HG03442 (cell line): ENCODE data around the gene KIAA0040.

Experiments
- ATAC-seq: cut with Tn5 transposase; IDR thresholded peaks from one replicate; pipeline ENCODE4 v1.9.1; 2021; ENCODE audit warnings: mild to moderate bottlenecking, moderate library complexity; ENCODE audit not compliant: unreplicated experiment

KIAA0040 gene

GRCh38 chr1:175203570-175204068 lies 11.0 kb upstream of the KIAA0040 start:
- ATAC-seq = no peak

DNA sequence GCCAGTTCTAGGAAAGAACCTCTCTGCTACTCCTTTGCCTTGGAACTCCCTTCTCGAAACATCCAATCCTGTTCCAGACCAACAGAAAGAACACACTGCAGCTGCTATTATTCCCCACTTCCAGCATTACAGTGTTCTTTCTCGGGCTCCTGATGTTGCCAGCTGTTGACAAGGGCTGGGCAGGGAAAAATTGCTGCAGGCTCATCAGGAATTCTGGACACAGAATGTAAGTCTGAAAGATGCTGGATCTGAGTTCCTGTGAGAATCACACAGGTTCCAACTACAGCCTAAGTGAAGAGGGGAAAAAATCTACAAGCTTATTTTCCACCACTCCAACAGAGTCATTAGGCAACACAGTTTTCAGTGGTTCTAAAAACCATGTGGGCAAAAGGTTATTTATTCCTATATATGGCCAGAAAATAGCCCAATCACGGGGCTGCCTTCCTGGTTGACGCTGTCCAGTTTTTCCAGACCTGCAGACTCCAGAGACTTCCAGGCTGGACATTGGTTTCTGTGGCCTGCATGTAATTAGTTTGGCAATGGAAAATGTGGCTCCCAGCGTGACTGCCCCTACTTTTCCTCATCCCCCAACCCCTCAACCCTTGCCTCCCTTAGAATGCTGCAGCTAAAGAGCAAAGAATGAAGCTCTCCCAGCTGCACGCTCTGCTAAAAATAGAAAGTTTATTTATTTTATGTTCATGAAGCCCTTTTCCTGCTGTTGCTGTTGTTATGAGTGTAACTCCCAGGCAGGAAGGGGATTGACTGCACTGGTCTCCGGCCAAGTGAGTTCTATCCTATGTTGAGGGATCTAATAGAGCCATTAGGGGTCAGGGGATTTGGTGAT lies 8.3 kb upstream of the KIAA0040 start:
- no peak for ATAC-seq

- no peak for ATAC-seq
These were observed 5.8 kb upstream of the KIAA0040 start for GRCh38 chr1:175198332-175198731.

DNA sequence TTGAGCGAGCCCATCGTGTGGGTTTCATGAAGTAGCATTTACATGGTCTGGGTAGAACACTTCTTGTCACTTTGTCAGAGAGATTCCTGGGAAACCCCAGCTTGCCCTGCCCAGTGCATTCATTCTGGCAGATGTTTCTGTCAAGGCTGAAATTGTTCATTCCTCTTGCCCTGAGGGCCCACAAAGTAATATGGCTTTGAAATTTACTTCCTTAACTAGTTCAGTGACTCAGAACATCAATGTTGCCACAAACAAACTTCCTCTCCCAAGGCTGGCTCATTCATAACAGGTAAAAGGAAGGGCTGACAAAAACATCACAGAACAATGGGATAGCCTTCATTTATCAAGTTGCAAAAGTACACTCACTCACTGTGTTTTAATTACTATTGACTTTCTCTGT lies 5.0 kb upstream of the KIAA0040 start:
- no peak for ATAC-seq

DNA sequence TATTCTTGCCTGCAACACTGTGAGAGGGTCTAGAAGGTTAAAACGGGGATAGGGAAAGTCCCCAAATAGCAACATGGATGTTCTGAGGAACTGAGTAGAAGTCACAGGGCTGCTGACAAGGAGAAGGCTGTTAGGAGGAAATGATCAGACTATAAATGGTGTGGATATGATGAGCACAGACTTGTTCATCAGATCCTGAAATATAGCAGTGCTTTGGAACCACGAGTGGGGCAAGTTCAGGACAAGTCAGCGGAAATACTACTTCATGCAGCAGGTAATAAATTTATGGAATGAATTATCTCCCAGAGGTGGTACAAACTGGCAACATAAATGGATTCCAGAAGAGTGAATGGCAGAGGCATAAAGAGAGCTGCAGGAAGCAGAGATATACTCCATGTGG lies 3.2 kb upstream of the KIAA0040 start:
- ATAC-seq = no peak

- no peak for ATAC-seq
These were observed 2.7 kb upstream of the KIAA0040 start for GRCh38 chr1:175195281-175195680.

DNA sequence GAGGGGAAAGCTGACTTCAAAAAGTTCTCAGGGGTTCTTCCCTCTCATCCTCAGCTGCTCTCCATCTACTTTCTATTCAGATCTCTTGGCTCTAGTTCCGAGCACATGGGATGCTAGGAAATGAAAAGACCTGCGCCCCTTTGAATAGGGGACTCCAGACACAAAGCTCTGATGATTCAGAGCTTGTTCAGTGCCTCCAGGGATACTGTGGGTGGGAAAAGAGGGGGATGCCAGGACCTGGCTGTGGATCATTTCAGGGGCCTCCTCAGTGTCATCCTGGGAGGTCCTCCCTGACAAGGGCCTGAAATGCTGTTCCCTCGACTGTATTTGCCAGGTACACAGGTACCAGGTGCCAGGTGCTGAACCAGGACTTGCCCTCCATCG lies 943 bp upstream of the KIAA0040 start:
- ATAC-seq = no peak

GRCh38 chr1:175192111-175192629 lies 406 bp downstream of the KIAA0040 start:
- no peak for ATAC-seq

DNA sequence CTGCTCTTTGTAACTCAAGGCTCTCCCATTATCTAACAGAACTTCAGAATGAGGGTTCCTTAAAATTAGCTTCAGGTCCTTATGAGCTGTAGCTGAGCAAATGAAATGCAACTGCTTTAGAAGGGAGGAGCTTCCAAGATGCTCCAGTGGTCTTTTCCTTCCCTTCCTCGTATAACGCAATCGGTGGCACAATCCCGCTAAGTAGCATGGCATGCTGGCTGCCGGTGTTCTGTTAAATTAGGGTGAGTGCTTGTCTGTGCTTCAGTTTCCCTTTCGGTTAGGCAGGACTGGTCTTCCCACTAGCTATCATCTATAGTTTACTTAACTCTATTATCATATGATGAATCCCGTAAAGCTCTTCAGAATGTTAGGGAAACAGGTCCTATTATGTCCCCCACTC lies 917 bp downstream of the KIAA0040 start:
- ATAC-seq = no peak

DNA sequence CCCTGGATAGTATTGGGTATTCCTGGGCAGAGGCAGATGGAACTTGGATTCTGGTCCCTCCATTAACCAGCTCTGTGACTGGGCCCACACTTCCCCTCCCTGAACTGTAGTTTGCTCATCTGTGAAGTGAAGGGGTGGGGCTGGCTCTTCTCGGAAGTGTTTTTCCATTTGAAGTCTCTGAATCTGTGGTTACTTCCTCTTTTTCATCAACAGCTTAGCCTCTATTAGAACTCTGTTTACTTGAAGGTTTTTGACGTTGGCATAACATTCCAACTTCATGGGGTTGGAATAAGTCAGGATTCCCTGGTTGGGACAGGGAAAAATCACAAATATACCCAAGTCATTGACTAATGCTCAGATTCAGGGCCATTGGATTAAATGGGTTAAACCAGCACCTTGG lies 3.6 kb downstream of the KIAA0040 start:
- ATAC-seq = peak; percentile 58

- ATAC-seq = no peak
These were observed 6.0 kb downstream of the KIAA0040 start for GRCh38 chr1:175186433-175187160.

DNA sequence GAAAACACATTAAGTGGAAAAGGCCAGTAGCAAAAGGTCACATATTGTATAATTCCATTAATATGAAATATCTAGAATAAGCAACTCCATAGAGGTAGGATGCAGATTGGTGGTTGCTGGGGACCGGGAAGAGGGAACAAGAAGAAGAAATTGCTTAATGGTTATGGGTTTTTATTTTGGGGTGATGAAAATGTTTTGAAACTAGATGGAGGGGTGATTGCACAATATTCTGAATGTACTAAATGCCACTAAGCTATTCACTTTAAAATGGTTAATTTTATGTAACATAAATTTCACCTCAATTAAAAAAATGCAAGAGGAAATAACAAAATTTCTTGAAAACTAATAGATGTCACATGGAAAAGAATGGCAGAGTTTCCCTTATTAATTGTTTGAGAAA lies 6.7 kb downstream of the KIAA0040 start:
- no peak for ATAC-seq

DNA sequence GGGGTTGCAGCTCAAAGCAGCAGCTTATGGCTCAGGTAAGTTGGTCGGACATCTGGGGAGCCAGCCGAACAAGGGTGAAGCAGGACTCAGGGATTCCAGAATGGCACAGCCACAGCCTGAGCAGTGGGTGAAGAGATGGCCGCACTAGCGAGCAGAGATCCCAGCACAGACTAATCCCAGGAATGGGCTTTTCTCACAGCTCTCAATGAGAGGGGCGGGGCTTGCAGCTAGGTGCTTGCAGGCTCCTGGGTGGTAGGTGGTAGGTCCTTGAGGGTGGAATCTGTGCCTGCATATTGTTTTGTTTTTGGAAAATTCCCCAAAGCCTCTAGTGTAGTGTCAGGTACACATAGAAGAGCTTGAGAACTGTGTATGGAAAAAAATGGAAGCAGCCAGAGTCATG lies 9.0 kb downstream of the KIAA0040 start:
- ATAC-seq = no peak

DNA sequence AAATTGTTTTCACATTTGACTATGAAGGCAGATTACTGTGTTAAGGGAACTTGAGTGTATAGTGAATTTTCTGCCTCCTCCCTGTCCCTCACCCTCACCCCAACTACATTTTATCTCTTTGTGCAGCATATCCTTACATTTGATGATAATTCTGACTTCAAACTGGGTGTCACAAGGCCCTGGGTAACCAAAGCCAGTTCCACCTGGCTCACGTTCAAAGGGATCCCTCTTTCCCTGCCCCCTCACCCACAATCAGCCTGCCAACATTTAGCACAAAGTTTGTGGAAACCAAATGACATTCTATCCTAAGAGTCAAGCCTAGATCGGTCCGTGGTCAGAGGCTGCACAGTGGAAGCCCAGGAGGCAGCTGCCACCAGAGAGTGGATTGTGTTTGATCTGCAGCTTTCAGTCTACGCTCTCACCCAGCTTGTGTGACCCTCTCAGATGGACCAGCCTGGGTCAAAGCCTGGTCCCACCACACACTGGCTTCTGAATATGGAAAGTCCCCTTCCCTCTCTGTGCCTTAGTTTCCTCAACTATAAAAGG lies 10.3 kb downstream of the KIAA0040 start:
- no peak for ATAC-seq

DNA sequence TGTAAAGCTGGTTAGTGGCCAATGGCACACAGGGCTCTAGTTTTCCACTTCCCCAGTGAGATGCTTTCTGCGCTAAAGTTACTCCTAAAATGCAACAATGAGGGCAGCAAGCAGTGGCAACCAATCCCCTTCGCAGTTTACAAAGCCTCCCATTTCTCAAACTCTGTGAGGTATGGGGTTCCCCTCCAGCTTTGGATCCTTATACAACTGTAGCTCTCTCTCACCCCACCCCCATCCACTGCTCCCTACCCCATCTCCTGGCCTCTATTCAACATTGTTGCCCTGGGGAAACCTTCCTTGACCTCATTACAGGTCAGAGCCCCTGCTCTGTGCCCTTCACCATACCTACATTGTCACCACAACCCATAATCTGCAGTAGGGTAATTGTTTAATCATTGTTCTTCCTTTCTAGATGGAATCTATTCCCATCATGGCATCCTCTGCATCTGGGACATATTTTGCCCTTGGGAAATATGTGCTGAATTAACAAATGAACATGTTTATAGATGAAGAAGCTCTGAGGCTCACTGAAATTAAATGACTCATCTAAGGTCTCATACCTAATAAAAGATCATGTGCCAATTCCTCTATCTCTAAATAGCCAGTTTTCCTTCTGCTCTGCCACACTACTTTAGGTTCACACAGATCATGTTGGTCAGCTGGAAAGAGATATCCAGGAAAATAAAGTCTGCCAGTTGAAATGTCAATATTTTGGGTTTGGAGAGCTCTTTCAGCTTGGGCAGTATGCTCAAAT lies 12.6 kb downstream of the KIAA0040 start:
- ATAC-seq = no peak

DNA sequence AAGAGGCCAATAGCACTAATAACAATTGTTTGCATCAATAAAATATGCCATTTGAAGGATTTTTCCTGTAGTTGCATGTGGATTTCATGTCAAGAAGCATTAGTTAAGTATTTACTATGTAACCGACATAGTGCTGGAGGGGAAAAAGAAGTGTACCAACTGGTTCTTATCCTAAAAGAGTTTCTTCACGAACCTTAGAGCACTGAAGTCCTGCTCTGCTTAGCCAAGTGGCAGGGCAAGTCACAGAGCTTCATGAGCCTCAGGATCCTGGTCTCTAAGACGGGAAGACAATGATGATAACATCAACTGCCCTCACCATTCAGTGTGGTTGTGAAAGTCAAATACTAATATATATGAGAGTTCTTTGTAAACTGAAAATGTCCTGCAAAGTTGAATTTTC lies 14.1 kb downstream of the KIAA0040 start:
- no peak for ATAC-seq

DNA sequence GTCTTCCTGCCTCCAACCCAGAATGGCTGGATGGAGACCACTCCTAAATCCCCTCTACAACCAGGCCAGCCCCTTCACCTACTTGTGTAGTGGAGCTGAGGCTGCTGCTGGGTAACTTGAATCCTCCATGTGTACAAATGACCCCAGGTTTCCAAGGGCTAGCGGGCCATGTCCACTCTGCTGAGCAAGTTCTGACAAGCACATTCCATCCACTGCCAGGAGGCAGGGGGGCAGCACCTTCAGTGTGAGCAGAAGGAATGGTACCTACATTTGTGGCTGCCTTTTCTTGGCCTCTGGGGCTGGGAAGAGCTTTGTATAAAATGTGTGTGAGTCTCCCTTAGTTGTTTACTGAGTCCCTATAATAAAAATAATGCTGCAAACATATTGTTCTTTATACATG lies 14.5 kb downstream of the KIAA0040 start:
- no peak for ATAC-seq

- ATAC-seq = no peak
These were observed 16.3 kb downstream of the KIAA0040 start for GRCh38 chr1:175176246-175176645.

GRCh38 chr1:175174309-175175102 lies 18.1 kb downstream of the KIAA0040 start:
- peak; percentile 87 for ATAC-seq

DNA sequence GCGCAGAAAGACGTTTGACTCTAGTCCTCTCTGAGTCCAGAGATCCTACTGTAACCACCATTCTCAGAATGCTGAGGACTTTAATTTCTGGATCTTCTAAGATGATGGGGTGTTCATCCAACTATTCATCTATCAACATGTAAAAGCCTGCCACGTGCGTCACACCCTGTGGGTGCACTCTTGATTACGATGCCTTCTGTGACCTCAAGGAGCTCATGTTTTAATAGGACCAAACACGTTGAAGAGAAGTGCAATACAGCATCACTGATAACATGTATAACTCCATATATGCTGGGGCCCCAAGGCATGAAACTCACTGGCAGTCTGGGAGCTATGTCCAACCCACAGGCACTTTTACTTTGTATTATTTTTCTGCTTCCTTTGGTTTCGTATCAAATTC lies 19.0 kb downstream of the KIAA0040 start:
- no peak for ATAC-seq
